ENCODE results near the gene EVA1C. TPM values are rescaled to one million over a fixed set of nuclear protein-coding genes. Genes with fewer than 3 reads are reported as not detected.

Gene EVA1C
- polyA plus RNA-seq, 1 donor from 2014 or later = 2.1 TPM

- no peaks in the 10 kb centered on the region for H3K27me3 ChIP-seq (ENCODE audit: insufficient read depth, low read depth, low read length)
- no peaks in the 10 kb centered on the region for H3K36me3 ChIP-seq (ENCODE audit: insufficient read depth, low read length)
- H3K79me2 ChIP-seq (replicated peaks; ENCODE audit: insufficient read depth, low read length) = no peaks in the 10 kb centered on the region
- H3K27ac ChIP-seq (ENCODE audit: low read length) = no peak overlapping the region
- H3K9me2 ChIP-seq (ENCODE audit: insufficient read depth, low read length) = no peaks in the 10 kb centered on the region
- TF ChIP-seq MXI1 (conservative IDR thresholded peaks at IDR 0.05; ENCODE audit: poor library complexity, severe bottlenecking) (no peak), CTCF (IDR thresholded peaks at IDR 0.05; ENCODE audit: poor library complexity, severe bottlenecking) (no peak), EP300 (conservative IDR thresholded peaks at IDR 0.05; ENCODE audit: poor library complexity, severe bottlenecking) (no peak), EZH2 (IDR thresholded peaks at IDR 0.05; ENCODE audit: borderline replicate concordance, insufficient read depth, low read length, poor library complexity, severe bottlenecking) (no peak), REST (IDR thresholded peaks at IDR 0.05; ENCODE audit: borderline replicate concordance) (no peak), RAD21 (conservative IDR thresholded peaks at IDR 0.05) (no peak), SMC3 (conservative IDR thresholded peaks at IDR 0.05; ENCODE audit: poor library complexity) (no peak), POLR2AphosphoS5 (IDR thresholded peaks at IDR 0.05) (no peak), TAF1 (IDR thresholded peaks at IDR 0.05; ENCODE audit: low read depth) (no peak)
- H3K4me2 ChIP-seq (ENCODE audit: low read length) = no peak overlapping the region
- no peaks in the 10 kb centered on the region for H3K9me3 ChIP-seq (ENCODE audit: low read length)
- no peaks in the 10 kb centered on the region for H3F3A ChIP-seq (ENCODE audit: insufficient read depth, low read length, poor library complexity, severe bottlenecking)
- no peaks in the 10 kb centered on the region for H4K20me1 ChIP-seq (ENCODE audit: insufficient read depth)
- H3K4me3 ChIP-seq (ENCODE audit: low read length) = no peak overlapping the region
- H3K9ac ChIP-seq (ENCODE audit: low read length) = no peak overlapping the region
- H2AFZ ChIP-seq (ENCODE audit: low read depth, low read length) = no peak overlapping the region
Observed at GRCh38 chr21:32558106-32558505, 145.6 kb downstream of the EVA1C start.

GRCh38 chr21:32559006-32559610, 146.6 kb downstream of the EVA1C start:
- H4K20me1 ChIP-seq (ENCODE audit: insufficient read depth) = no peaks in the 10 kb centered on the region
- no peak overlapping the region for H2AFZ ChIP-seq (ENCODE audit: low read depth, low read length)
- H3K27me3 ChIP-seq (ENCODE audit: insufficient read depth, low read depth, low read length) = no peaks in the 10 kb centered on the region
- H3K36me3 ChIP-seq (ENCODE audit: insufficient read depth, low read length) = no peaks in the 10 kb centered on the region
- H3K9ac ChIP-seq (ENCODE audit: low read length) = no peak overlapping the region
- H3K4me2 ChIP-seq (ENCODE audit: low read length) = no peak overlapping the region
- H3K9me3 ChIP-seq (ENCODE audit: low read length) = no peaks in the 10 kb centered on the region
- H3K4me3 ChIP-seq (ENCODE audit: low read length) = no peak overlapping the region
- H3F3A ChIP-seq (ENCODE audit: insufficient read depth, low read length, poor library complexity, severe bottlenecking) = no peaks in the 10 kb centered on the region
- no peaks in the 10 kb centered on the region for H3K79me2 ChIP-seq (replicated peaks; ENCODE audit: insufficient read depth, low read length)
- H3K27ac ChIP-seq (ENCODE audit: low read length) = no peak overlapping the region
- TF ChIP-seq RAD21 (conservative IDR thresholded peaks at IDR 0.05) = no peak
- TF ChIP-seq POLR2AphosphoS5 (IDR thresholded peaks at IDR 0.05) = no peak
- TF ChIP-seq REST (IDR thresholded peaks at IDR 0.05; ENCODE audit: borderline replicate concordance) = no peak
- no peak for TF ChIP-seq CTCF (IDR thresholded peaks at IDR 0.05; ENCODE audit: poor library complexity, severe bottlenecking)
- TF ChIP-seq MXI1 (conservative IDR thresholded peaks at IDR 0.05; ENCODE audit: poor library complexity, severe bottlenecking) = no peak
- no peak for TF ChIP-seq TAF1 (IDR thresholded peaks at IDR 0.05; ENCODE audit: low read depth)
- TF ChIP-seq EP300 (conservative IDR thresholded peaks at IDR 0.05; ENCODE audit: poor library complexity, severe bottlenecking) = no peak
- TF ChIP-seq SMC3 (conservative IDR thresholded peaks at IDR 0.05; ENCODE audit: poor library complexity) = no peak
- TF ChIP-seq EZH2 (IDR thresholded peaks at IDR 0.05; ENCODE audit: borderline replicate concordance, insufficient read depth, low read length, poor library complexity, severe bottlenecking) = no peak
- H3K9me2 ChIP-seq (ENCODE audit: insufficient read depth, low read length) = no peaks in the 10 kb centered on the region
